OCI-LY1 (cell line): ENCODE data around the gene USH2A.

ENCODE experiments used
- H2AFZ ChIP-seq: fragments of 200-600 bp; sonication (generic), shearing (Covaris generic); 2 replicates; pipeline ENCODE4 v1.6.0; 2014; ENCODE audit warnings: antibody characterized with exemption, mild to moderate bottlenecking, low read length
- H3F3A ChIP-seq: fragments of 200-600 bp; sonication (generic), shearing (Covaris generic); 2 replicates; pipeline ENCODE4 v1.6.0; 2014; ENCODE audit warnings: mild to moderate bottlenecking, antibody characterized with exemption, low read length, moderate library complexity; ENCODE audit not compliant: insufficient read depth
- H3K27ac ChIP-seq: fragments of 200-600 bp; sonication (generic); 2 replicates; pipeline ENCODE4 v1.5.1; 2014; ENCODE audit warnings: low read length, mixed run types, mild to moderate bottlenecking, low read depth; ENCODE audit not compliant: poor library complexity, severe bottlenecking
- H3K27me3 ChIP-seq: fragments of 200-600 bp; sonication (generic); 2 replicates; pipeline ENCODE4 v1.6.0; 2014; ENCODE audit warnings: antibody characterized with exemption, mild to moderate bottlenecking, low read length, moderate library complexity; ENCODE audit not compliant: insufficient read depth
- H3K36me3 ChIP-seq: fragments of 200-600 bp; sonication (generic); 2 replicates; pipeline ENCODE4 v1.6.1; 2014; ENCODE audit warnings: mild to moderate bottlenecking, antibody characterized with exemption, low read length, moderate library complexity, mixed read lengths; ENCODE audit not compliant: insufficient read depth
- H3K4me1 ChIP-seq: fragments of 200-600 bp; sonication (generic); 2 replicates; pipeline ENCODE4 v1.5.1; 2014; ENCODE audit warnings: mild to moderate bottlenecking, low read length, moderate library complexity; ENCODE audit not compliant: insufficient read depth, severe bottlenecking
- H3K4me2 ChIP-seq: fragments of 200-600 bp; sonication (generic), shearing (Covaris generic); 2 replicates; pipeline ENCODE4 v1.6.1; 2014; ENCODE audit warnings: low read length
- H3K4me3 ChIP-seq: fragments of 200-600 bp; sonication (generic); 2 replicates; pipeline ENCODE4 v1.5.1; 2014; ENCODE audit warnings: low read length, low read depth, mild to moderate bottlenecking, mixed read lengths; ENCODE audit not compliant: poor library complexity, severe bottlenecking
- H3K79me2 ChIP-seq: fragments of 200-600 bp; shearing (Covaris generic); 2 replicates; pipeline ENCODE4 v1.6.1; 2016; ENCODE audit warnings: mixed run types, low read length, mixed read lengths; ENCODE audit not compliant: insufficient read depth
- H3K9ac ChIP-seq: fragments of 200-600 bp; sonication (generic), shearing (Covaris generic); 2 replicates; pipeline ENCODE4 v1.6.1; 2014; ENCODE audit warnings: mild to moderate bottlenecking, low read length, mixed read lengths
- H3K9me2 ChIP-seq: fragments of 200-600 bp; sonication (generic), shearing (Covaris generic); 2 replicates; pipeline ENCODE4 v1.6.1; 2014; ENCODE audit warnings: low read depth, mild to moderate bottlenecking, low read length, mixed read lengths
- H3K9me3 ChIP-seq: fragments of 200-600 bp; shearing (Covaris generic); 2 replicates; pipeline ENCODE4 v1.6.1; 2014; ENCODE audit warnings: low read length, mixed read lengths
- H4K20me1 ChIP-seq: fragments of 200-600 bp; sonication (generic), shearing (Covaris generic); 2 replicates; pipeline ENCODE4 v1.6.0; 2016; ENCODE audit warnings: mild to moderate bottlenecking, low read length; ENCODE audit not compliant: insufficient read depth
- CTCF ChIP-seq: fragments of 200-600 bp; sonication (generic), shearing (Covaris generic); IDR thresholded peaks from 2 replicates; pipeline ENCODE4 v1.5.1; 2017; ENCODE audit warnings: mild to moderate bottlenecking, antibody characterized with exemption, low read length, moderate library complexity, mixed read lengths
- EZH2 ChIP-seq: fragments of 200-600 bp; sonication (generic), shearing (Covaris generic); IDR thresholded peaks from 2 replicates; pipeline ENCODE4 v1.8.0; 2017; ENCODE audit warnings: borderline replicate concordance, mixed run types, mild to moderate bottlenecking, antibody characterized with exemption, low read length, moderate library complexity, mixed read lengths

USH2A gene

GRCh38 chr1:216024546-216024945 is 398.7 kb downstream of the USH2A start:
- Histone ChIP-seq H3K9me3 (no peaks in the 10 kb centered on the region), H3F3A (no peaks in the 10 kb centered on the region), H3K9ac (no peak overlapping the region), H3K4me2 (no peak overlapping the region), H3K4me1 (no peaks in the 10 kb centered on the region), H3K36me3 (no peaks in the 10 kb centered on the region), H3K4me3 (no peak overlapping the region), H3K79me2 (no peaks in the 10 kb centered on the region), H3K27me3 (no peaks in the 10 kb centered on the region), H2AFZ (no peak overlapping the region), H3K27ac (no peak overlapping the region), H3K9me2 (no peaks in the 10 kb centered on the region), H4K20me1 (no peaks in the 10 kb centered on the region)
- no peak for TF ChIP-seq EZH2
- TF ChIP-seq CTCF, result no peak

- TF ChIP-seq CTCF (no peak), EZH2 (no peak)
- H3K27ac ChIP-seq, result no peak overlapping the region
Measured at GRCh38 chr1:216020743-216021345, 402.4 kb downstream of the USH2A start.

GRCh38 chr1:216015116-216015515 is 408.1 kb downstream of the USH2A start:
- H3K27ac ChIP-seq, result no peak overlapping the region
- no peak overlapping the region for H3K9ac ChIP-seq
- no peaks in the 10 kb centered on the region for H3F3A ChIP-seq
- no peaks in the 10 kb centered on the region for H3K4me1 ChIP-seq
- H3K4me2 ChIP-seq, result no peak overlapping the region
- no peak overlapping the region for H2AFZ ChIP-seq
- H3K79me2 ChIP-seq, result no peaks in the 10 kb centered on the region
- no peaks in the 10 kb centered on the region for H3K9me3 ChIP-seq
- H3K27me3 ChIP-seq, result no peaks in the 10 kb centered on the region
- H3K9me2 ChIP-seq, result no peaks in the 10 kb centered on the region
- H3K36me3 ChIP-seq, result no peaks in the 10 kb centered on the region
- no peak overlapping the region for H3K4me3 ChIP-seq
- H4K20me1 ChIP-seq, result no peaks in the 10 kb centered on the region
- TF ChIP-seq CTCF (no peak), EZH2 (no peak)

More at GRCh38 chr1:216020743-216021345, 402.4 kb downstream of the USH2A start:
- Histone ChIP-seq H3K4me3 (no peak overlapping the region), H4K20me1 (no peaks in the 10 kb centered on the region), H3K4me1 (no peaks in the 10 kb centered on the region), H3K4me2 (no peak overlapping the region), H3K9me3 (no peaks in the 10 kb centered on the region), H2AFZ (no peak overlapping the region), H3F3A (no peaks in the 10 kb centered on the region), H3K79me2 (no peaks in the 10 kb centered on the region), H3K9me2 (no peaks in the 10 kb centered on the region), H3K9ac (no peak overlapping the region), H3K36me3 (no peaks in the 10 kb centered on the region), H3K27me3 (no peaks in the 10 kb centered on the region)
